Loucy (cell line): Measurements from ENCODE around the gene DPF3.

ENCODE experiments used
- H2AFZ ChIP-seq: fragments of 200-600 bp; sonication (generic); 2 replicates; pipeline ENCODE4 v1.6.0; 2016; ENCODE audit warnings: antibody characterized with exemption, mild to moderate bottlenecking, low read length, moderate library complexity
- H3F3A ChIP-seq: fragments of 200-600 bp; 2 replicates; pipeline ENCODE4 v1.6.0; 2016; ENCODE audit warnings: antibody characterized with exemption, low read depth, mild to moderate bottlenecking
- H3K27me3 ChIP-seq: fragments of 200-600 bp; sonication (generic); 2 replicates; pipeline ENCODE4 v1.6.1; 2014; ENCODE audit warnings: low read length, mild to moderate bottlenecking; ENCODE audit not compliant: insufficient read depth, poor library complexity, severe bottlenecking
- H3K36me3 ChIP-seq: fragments of 200-600 bp; sonication (generic); 2 replicates; pipeline ENCODE4 v1.6.1; 2016; ENCODE audit warnings: low read length; ENCODE audit not compliant: insufficient read depth
- H3K4me1 ChIP-seq: fragments of 200-600 bp; sonication (generic); 2 replicates; pipeline ENCODE4 v1.5.1; 2014; ENCODE audit warnings: low read length, mild to moderate bottlenecking; ENCODE audit not compliant: insufficient read depth, poor library complexity, severe bottlenecking
- H3K4me2 ChIP-seq: fragments of 200-600 bp; sonication (generic); 2 replicates; pipeline ENCODE4 v1.6.0; 2014; ENCODE audit warnings: antibody characterized with exemption, low read length, low read depth, mild to moderate bottlenecking; ENCODE audit not compliant: poor library complexity, severe bottlenecking
- H3K4me3 ChIP-seq: fragments of 200-600 bp; sonication (generic); 2 replicates; pipeline ENCODE4 v1.5.1; 2014; ENCODE audit warnings: low read length, mild to moderate bottlenecking, mixed read lengths; ENCODE audit not compliant: poor library complexity, severe bottlenecking
- H3K79me2 ChIP-seq: fragments of 200-600 bp; sonication (generic); 2 replicates; pipeline ENCODE4 v1.6.1; 2014; ENCODE audit warnings: low read length; ENCODE audit not compliant: insufficient read depth
- H3K9ac ChIP-seq: fragments of 200-600 bp; sonication (generic); 2 replicates; pipeline ENCODE4 v1.6.0; 2014; ENCODE audit warnings: mild to moderate bottlenecking, low read depth, low read length, moderate library complexity; ENCODE audit not compliant: poor library complexity, severe bottlenecking
- H3K9me2 ChIP-seq: fragments of 200-600 bp; sonication (generic); replicated peaks from 2 replicates; pipeline ENCODE4 v1.6.1; 2016; ENCODE audit warnings: low read depth, low read length, mixed read lengths
- H3K9me3 ChIP-seq: fragments of 200-600 bp; sonication (generic); 2 replicates; pipeline ENCODE4 v1.6.1; 2014; ENCODE audit warnings: mild to moderate bottlenecking, antibody characterized with exemption, low read length, low read depth; ENCODE audit not compliant: insufficient read depth
- H4K20me1 ChIP-seq: fragments of 200-600 bp; sonication (generic); 2 replicates; pipeline ENCODE4 v1.6.0; 2014; ENCODE audit warnings: antibody characterized with exemption, low read length, mild to moderate bottlenecking; ENCODE audit not compliant: insufficient read depth, poor library complexity, severe bottlenecking
- CTCF ChIP-seq: fragments of 200-600 bp; sonication (generic); conservative IDR thresholded peaks from 2 replicates; pipeline ENCODE4 v1.5.1; 2014; ENCODE audit warnings: mild to moderate bottlenecking, antibody characterized with exemption, low read length
- EZH2phosphoT487 ChIP-seq: fragments of 200-600 bp; IDR thresholded peaks from 2 replicates; pipeline ENCODE4 v1.6.1; 2018; ENCODE audit warnings: antibody characterized with exemption, mild to moderate bottlenecking, moderate library complexity, borderline replicate concordance

The DPF3 gene

GRCh38 chr14:72902801-72903530 lies 9.1 kb upstream of the DPF3 start:
- Histone ChIP-seq H3K4me2 (no peak overlapping the region), H3K36me3 (no peaks in the 10 kb centered on the region), H4K20me1 (no peaks in the 10 kb centered on the region), H3K27me3 (no peaks in the 10 kb centered on the region), H3K4me3 (no peak overlapping the region), H3K9me2 (no peaks in the 10 kb centered on the region), H2AFZ (no peak overlapping the region), H3K4me1 (peaks cover 54% of the 10 kb centered on the region), H3F3A (no peaks in the 10 kb centered on the region), H3K79me2 (no peaks in the 10 kb centered on the region), H3K9ac (no peak overlapping the region), H3K9me3 (no peaks in the 10 kb centered on the region)
- TF ChIP-seq CTCF (no peak), EZH2phosphoT487 (no peak)

- H3K4me2 ChIP-seq: no peak overlapping the region
- no peak overlapping the region for H2AFZ ChIP-seq
Measured at GRCh38 chr14:72901361-72901760, 7.5 kb upstream of the DPF3 start.

GRCh38 chr14:72898448-72898847 lies 4.5 kb upstream of the DPF3 start:
- Histone ChIP-seq H3K9ac (no peak overlapping the region), H3F3A (no peaks in the 10 kb centered on the region), H3K4me1 (peaks cover 51% of the 10 kb centered on the region), H2AFZ (no peak overlapping the region), H3K4me2 (no peak overlapping the region), H3K79me2 (peaks cover 21% of the 10 kb centered on the region), H3K27me3 (no peaks in the 10 kb centered on the region), H3K4me3 (no peak overlapping the region), H3K9me3 (no peaks in the 10 kb centered on the region), H4K20me1 (peaks cover 3% of the 10 kb centered on the region), H3K36me3 (no peaks in the 10 kb centered on the region), H3K9me2 (no peaks in the 10 kb centered on the region)
- no peak for TF ChIP-seq EZH2phosphoT487
- TF ChIP-seq CTCF: no peak

More at GRCh38 chr14:72901361-72901760, 7.5 kb upstream of the DPF3 start:
- no peaks in the 10 kb centered on the region for H3K9me2 ChIP-seq
- no peaks in the 10 kb centered on the region for H4K20me1 ChIP-seq
- no peaks in the 10 kb centered on the region for H3F3A ChIP-seq
- H3K9me3 ChIP-seq: no peaks in the 10 kb centered on the region
- no peak overlapping the region for H3K4me3 ChIP-seq
- peaks cover 43% of the 10 kb centered on the region for H3K4me1 ChIP-seq
- no peaks in the 10 kb centered on the region for H3K79me2 ChIP-seq
- no peaks in the 10 kb centered on the region for H3K36me3 ChIP-seq
- no peak overlapping the region for H3K9ac ChIP-seq
- TF ChIP-seq EZH2phosphoT487 (no peak), CTCF (no peak)
- no peaks in the 10 kb centered on the region for H3K27me3 ChIP-seq
